ENCODE results near the gene PDE11A.

DNA sequence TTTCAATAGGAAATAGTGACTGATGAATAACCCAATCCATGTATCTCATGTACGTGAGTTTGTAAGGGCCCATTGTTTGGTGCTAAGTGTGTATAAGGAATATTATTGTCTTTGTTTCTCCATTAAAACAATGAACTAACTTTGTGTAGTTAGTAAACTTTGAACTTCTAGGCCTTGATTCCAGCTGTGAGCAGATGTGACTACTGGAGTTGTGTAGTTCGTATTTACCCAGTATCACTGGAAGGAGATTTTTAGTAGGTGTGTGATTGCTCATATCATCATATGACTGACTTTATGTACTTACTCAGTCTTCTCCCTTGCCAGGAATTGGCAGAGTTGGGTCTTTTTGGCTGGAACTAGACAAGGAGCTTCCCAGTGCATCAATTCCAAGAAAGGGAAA, 452.6 kb downstream of the PDE11A start:
- TF ChIP-seq, protein P1, sequence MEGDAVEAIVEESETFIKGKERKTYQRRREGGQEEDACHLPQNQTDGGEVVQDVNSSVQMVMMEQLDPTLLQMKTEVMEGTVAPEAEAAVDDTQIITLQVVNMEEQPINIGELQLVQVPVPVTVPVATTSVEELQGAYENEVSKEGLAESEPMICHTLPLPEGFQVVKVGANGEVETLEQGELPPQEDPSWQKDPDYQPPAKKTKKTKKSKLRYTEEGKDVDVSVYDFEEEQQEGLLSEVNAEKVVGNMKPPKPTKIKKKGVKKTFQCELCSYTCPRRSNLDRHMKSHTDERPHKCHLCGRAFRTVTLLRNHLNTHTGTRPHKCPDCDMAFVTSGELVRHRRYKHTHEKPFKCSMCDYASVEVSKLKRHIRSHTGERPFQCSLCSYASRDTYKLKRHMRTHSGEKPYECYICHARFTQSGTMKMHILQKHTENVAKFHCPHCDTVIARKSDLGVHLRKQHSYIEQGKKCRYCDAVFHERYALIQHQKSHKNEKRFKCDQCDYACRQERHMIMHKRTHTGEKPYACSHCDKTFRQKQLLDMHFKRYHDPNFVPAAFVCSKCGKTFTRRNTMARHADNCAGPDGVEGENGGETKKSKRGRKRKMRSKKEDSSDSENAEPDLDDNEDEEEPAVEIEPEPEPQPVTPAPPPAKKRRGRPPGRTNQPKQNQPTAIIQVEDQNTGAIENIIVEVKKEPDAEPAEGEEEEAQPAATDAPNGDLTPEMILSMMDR (IDR thresholded peaks at IDR 0.05), result no peak
- TF ChIP-seq EP300 (IDR thresholded peaks at IDR 0.05) (no peak), POLR2A (IDR thresholded peaks at IDR 0.05) (no peak)

Measured in tibial nerve (tissue), 4 donors.